ENCODE data around the gene BLM. TPM values are rescaled to one million over a fixed set of nuclear protein-coding genes. Genes with fewer than 3 reads are reported as not detected.

BLM gene
- total RNA-seq, 1 donor from 2014 or later, result 64.3 TPM

- intact Hi-C loops (cut with micrococcal nuclease), result no loop called here
- peak overlapping the region; percentile 37 for H3K4me3 Mint-ChIP-seq
- H3K27ac Mint-ChIP-seq, result peak overlapping the region; percentile 91
- H3K9me3 Mint-ChIP-seq, result peaks cover 4% of the 10 kb centered on the region
- no peaks in the 10 kb centered on the region for H3K27me3 Mint-ChIP-seq (ENCODE audit: insufficient read depth)
- peaks cover 83% of the 10 kb centered on the region for H3K4me1 Mint-ChIP-seq (ENCODE audit: low read depth)
- no peak for DNase-seq (ENCODE audit: low spot score)
- H3K36me3 Mint-ChIP-seq (ENCODE audit: low read depth), result peaks cover 24% of the 10 kb centered on the region
These were observed 140.8 kb downstream of the BLM start for GRCh38 chr15:90857883-90858443.

GRCh38 chr15:90859234-90860131 is 142.3 kb downstream of the BLM start:
- Mint-ChIP-seq H3K36me3 (ENCODE audit: low read depth) (peaks cover 18% of the 10 kb centered on the region), H3K27ac (peak overlapping the region; percentile 88), H3K9me3 (peaks cover 1% of the 10 kb centered on the region), H3K4me1 (ENCODE audit: low read depth) (peaks cover 87% of the 10 kb centered on the region), H3K27me3 (ENCODE audit: insufficient read depth) (no peaks in the 10 kb centered on the region), H3K4me3 (peak overlapping the region; percentile 13)
- DNase-seq (ENCODE audit: low spot score), result no peak
- intact Hi-C loops (cut with micrococcal nuclease), result no loop called here

GRCh38 chr15:90860450-90860849 is 143.3 kb downstream of the BLM start:
- Mint-ChIP-seq H3K4me3 (no peak overlapping the region), H3K27me3 (ENCODE audit: insufficient read depth) (no peaks in the 10 kb centered on the region), H3K9me3 (no peaks in the 10 kb centered on the region), H3K36me3 (ENCODE audit: low read depth) (peaks cover 15% of the 10 kb centered on the region), H3K27ac (peak overlapping the region; percentile 35), H3K4me1 (ENCODE audit: low read depth) (peaks cover 78% of the 10 kb centered on the region)
- intact Hi-C loops (cut with micrococcal nuclease), result no loop called here
- no peak for DNase-seq (ENCODE audit: low spot score)

GRCh38 chr15:90860942-90861675 is 144.0 kb downstream of the BLM start:
- H3K4me1 Mint-ChIP-seq (ENCODE audit: low read depth), result peaks cover 71% of the 10 kb centered on the region
- intact Hi-C loops (cut with micrococcal nuclease), result no loop called here
- H3K9me3 Mint-ChIP-seq, result no peaks in the 10 kb centered on the region
- H3K36me3 Mint-ChIP-seq (ENCODE audit: low read depth), result peaks cover 15% of the 10 kb centered on the region
- no peak for DNase-seq (ENCODE audit: low spot score)
- peak overlapping the region; percentile 55 for H3K27ac Mint-ChIP-seq
- H3K27me3 Mint-ChIP-seq (ENCODE audit: insufficient read depth), result no peaks in the 10 kb centered on the region
- H3K4me3 Mint-ChIP-seq, result no peak overlapping the region

GRCh38 chr15:90862487-90862886 is 145.3 kb downstream of the BLM start:
- H3K27ac Mint-ChIP-seq, result peak overlapping the region; percentile 61
- no peak for DNase-seq (ENCODE audit: low spot score)
- H3K27me3 Mint-ChIP-seq (ENCODE audit: insufficient read depth), result no peaks in the 10 kb centered on the region
- H3K4me3 Mint-ChIP-seq, result peak overlapping the region; percentile 0
- intact Hi-C loops (cut with micrococcal nuclease), result no loop called here
- H3K4me1 Mint-ChIP-seq (ENCODE audit: low read depth), result peaks cover 69% of the 10 kb centered on the region
- H3K36me3 Mint-ChIP-seq (ENCODE audit: low read depth), result peaks cover 15% of the 10 kb centered on the region
- H3K9me3 Mint-ChIP-seq, result no peaks in the 10 kb centered on the region

- Mint-ChIP-seq H3K27me3 (ENCODE audit: insufficient read depth) (no peaks in the 10 kb centered on the region), H3K4me1 (ENCODE audit: low read depth) (peaks cover 69% of the 10 kb centered on the region), H3K4me3 (peak overlapping the region; percentile 26), H3K27ac (peak overlapping the region; percentile 84), H3K36me3 (ENCODE audit: low read depth) (peaks cover 11% of the 10 kb centered on the region), H3K9me3 (no peaks in the 10 kb centered on the region)
- no peak for DNase-seq (ENCODE audit: low spot score)
- intact Hi-C loops (cut with micrococcal nuclease), result no loop called here
These were observed 146.0 kb downstream of the BLM start for GRCh38 chr15:90862964-90863778.

GRCh38 chr15:90863987-90864386 is 146.8 kb downstream of the BLM start:
- intact Hi-C loops (cut with micrococcal nuclease), result no loop called here
- no peak for DNase-seq (ENCODE audit: low spot score)
- peak overlapping the region; percentile 84 for H3K27ac Mint-ChIP-seq
- peaks cover 13% of the 10 kb centered on the region for H3K36me3 Mint-ChIP-seq (ENCODE audit: low read depth)
- peaks cover 73% of the 10 kb centered on the region for H3K4me1 Mint-ChIP-seq (ENCODE audit: low read depth)
- no peaks in the 10 kb centered on the region for H3K9me3 Mint-ChIP-seq
- H3K27me3 Mint-ChIP-seq (ENCODE audit: insufficient read depth), result no peaks in the 10 kb centered on the region
- no peak overlapping the region for H3K4me3 Mint-ChIP-seq

- no peak overlapping the region for H3K4me3 Mint-ChIP-seq
- H3K27ac Mint-ChIP-seq, result no peak overlapping the region
- DNase-seq (ENCODE audit: low spot score), result no peak
- intact Hi-C loops (cut with micrococcal nuclease), result no loop called here
- H3K9me3 Mint-ChIP-seq, result no peaks in the 10 kb centered on the region
- H3K27me3 Mint-ChIP-seq (ENCODE audit: insufficient read depth), result no peaks in the 10 kb centered on the region
- peaks cover 73% of the 10 kb centered on the region for H3K4me1 Mint-ChIP-seq (ENCODE audit: low read depth)
- peaks cover 13% of the 10 kb centered on the region for H3K36me3 Mint-ChIP-seq (ENCODE audit: low read depth)
These were observed 147.4 kb downstream of the BLM start for GRCh38 chr15:90864507-90864906.

GRCh38 chr15:90865702-90866101 is 148.6 kb downstream of the BLM start:
- no peaks in the 10 kb centered on the region for H3K9me3 Mint-ChIP-seq
- peak overlapping the region; percentile 18 for H3K27ac Mint-ChIP-seq
- no peak for DNase-seq (ENCODE audit: low spot score)
- peaks cover 19% of the 10 kb centered on the region for H3K36me3 Mint-ChIP-seq (ENCODE audit: low read depth)
- no peak overlapping the region for H3K4me3 Mint-ChIP-seq
- peaks cover 75% of the 10 kb centered on the region for H3K4me1 Mint-ChIP-seq (ENCODE audit: low read depth)
- intact Hi-C loops (cut with micrococcal nuclease), result no loop called here
- H3K27me3 Mint-ChIP-seq (ENCODE audit: insufficient read depth), result no peaks in the 10 kb centered on the region

Other genes starting within 250 kb of the BLM start
- gene CRTC3, start 187.4 kb upstream of the BLM start, total RNA-seq, result 54.0 and 61.2 TPM in 2 replicates
- gene FURIN, start 151.2 kb downstream of the BLM start, total RNA-seq, result 530 and 545 TPM in 2 replicates
- gene FES, start 167.2 kb downstream of the BLM start, total RNA-seq, result 45.4 and 57.1 TPM in 2 replicates
- gene MAN2A2, start 186.0 kb downstream of the BLM start, total RNA-seq, result 228 and 239 TPM in 2 replicates
- gene HDDC3, start 215.2 kb downstream of the BLM start, total RNA-seq, result 38.8 and 39.0 TPM in 2 replicates
- 60.5 and 68.6 TPM in 2 replicates for gene UNC45A, start 217.9 kb downstream of the BLM start, total RNA-seq
- 26.4 and 27.2 TPM in 2 replicates for gene RCCD1, start 237.5 kb downstream of the BLM start, total RNA-seq

Data from activated T-helper 1 cell treated with anti-CD3 and anti-CD28 coated beads, Interleukin-12 subunit alpha, Interleukin-12 subunit beta, Interleukin-2, Interleukin-4 antibody, amounts not matched to agents 30 ng/mL and 10 ng/mL and 1 ng/mL, durations not matched to agents 14 hours and 24 hours and 36 hours (primary cell).